GM06990 (cell line): ENCODE data around the gene TUBB3.
"Not testable (repeated sequence)": the region's sequence is repeated elsewhere in the genome, so short reads cannot be mapped to it uniquely, and the experiment has no call there.

Experiments
- DNase-seq: peaks from one replicate; pipeline ENCODE4 v3.0.0-alpha.2; 2011; ENCODE audit not compliant: insufficient read length; ENCODE audit errors: extremely low read depth
- H3K27me3 ChIP-seq: replicated peaks from 2 replicates; pipeline ENCODE4 v1.6.0; 2011; ENCODE audit warnings: low read length; ENCODE audit not compliant: control insufficient read depth, insufficient read depth
- H3K36me3 ChIP-seq: 2 replicates; pipeline ENCODE4 v1.5.1; 2011; ENCODE audit warnings: low read length; ENCODE audit not compliant: control insufficient read depth, insufficient read depth
- H3K4me3 ChIP-seq: replicated peaks from 2 replicates; pipeline ENCODE4 v1.5.1; 2011; ENCODE audit warnings: low read depth, mild to moderate bottlenecking, control low read depth, low read length
- CTCF ChIP-seq: IDR thresholded peaks from 2 replicates; pipeline ENCODE4 v1.5.1; 2011; ENCODE audit warnings: low read length, control low read depth, mild to moderate bottlenecking, inconsistent platforms; ENCODE audit not compliant: insufficient read depth, poor library complexity, severe bottlenecking

TUBB3 gene

GRCh38 chr16:89913408-89914387 is 9.4 kb upstream of the TUBB3 start:
- no peak overlapping the region for H3K4me3 ChIP-seq
- no peak for DNase-seq
- peaks cover 26% of the 10 kb centered on the region for H3K36me3 ChIP-seq
- H3K27me3 ChIP-seq = no peaks in the 10 kb centered on the region
- no peak for TF ChIP-seq CTCF

GRCh38 chr16:89914642-89915285 is 8.4 kb upstream of the TUBB3 start:
- H3K36me3 ChIP-seq = peaks cover 21% of the 10 kb centered on the region
- H3K4me3 ChIP-seq, H3K27me3 ChIP-seq, DNase-seq: not testable (repeated sequence)

GRCh38 chr16:89915303-89916232 is 7.6 kb upstream of the TUBB3 start:
- Histone ChIP-seq H3K27me3 (no peaks in the 10 kb centered on the region; the same call in 1 of the 2 replicates), H3K4me3 (no peak overlapping the region), H3K36me3 (peaks cover 16% of the 10 kb centered on the region)
- DNase-seq = no peak
- TF ChIP-seq CTCF = no peak

GRCh38 chr16:89917773-89918452 is 5.2 kb upstream of the TUBB3 start:
- Histone ChIP-seq H3K4me3 (peak overlapping the region; percentile 43), H3K36me3 (peaks cover 2% of the 10 kb centered on the region), H3K27me3 (no peaks in the 10 kb centered on the region; the same call in 1 of the 2 replicates)
- no peak for TF ChIP-seq CTCF
- DNase-seq = peak; percentile 90

- peak; percentile 65 for TF ChIP-seq CTCF
- H3K27me3 ChIP-seq = no peaks in the 10 kb centered on the region; the same call in 1 of the 2 replicates
- H3K36me3 ChIP-seq = no peaks in the 10 kb centered on the region; the same call in 1 of the 2 replicates
- H3K4me3 ChIP-seq = peak within 1 kb of the TSS; percentile 43
- peak; percentile 71 for DNase-seq
Measured at GRCh38 chr16:89918453-89919347, 4.4 kb upstream of the TUBB3 start, which contains the start of gene MC1R. TSS of gene MC1R (plus strand) at chr16:89918862. CDS start at chr16:89919259, 397 bp downstream.
